Testis (tissue), 3 donors: ENCODE measurements around the gene C6orf47. TPM values are rescaled to one million over a fixed set of nuclear protein-coding genes. Genes with fewer than 3 reads are reported as not detected.

ENCODE experiments used
- DNase-seq: peaks from one replicate; pipeline ENCODE4 v3.0.0-alpha.2; 2019
- H3K27ac ChIP-seq, 2 donors: fragments of 200-600 bp; sonication (generic); one replicate each; pipeline ENCODE4 v1.5.1; 2019
- H3K27me3 ChIP-seq: fragments of 200-600 bp; sonication (generic); one replicate; pipeline ENCODE4 v1.5.1; 2019
- H3K36me3 ChIP-seq: fragments of 200-600 bp; sonication (generic); one replicate; pipeline ENCODE4 v1.5.1; 2017; ENCODE audit warnings: low read depth; ENCODE audit errors: missing control alignments
- H3K4me1 ChIP-seq: fragments of 200-600 bp; sonication (generic); one replicate; pipeline ENCODE4 v1.5.1; 2019
- H3K4me3 ChIP-seq, 2 donors: fragments of 200-600 bp; sonication (generic); one replicate each; pipeline ENCODE4 v1.5.1; 2017 to 2019
- H3K9me3 ChIP-seq: fragments of 200-600 bp; sonication (generic); one replicate; pipeline ENCODE4 v1.5.1; 2017
- POLR2A ChIP-seq: fragments of 450-650 bp; IDR thresholded peaks from one replicate; pipeline ENCODE4 v1.6.1; 2017; ENCODE audit warnings: antibody characterized with exemption, mild to moderate bottlenecking, moderate library complexity
- WGBS, 2 donors: methylation state at CpG; one replicate each; pipeline ENCODE4 v1.1.5; 2018; 5-methylcytosine and 5-hydroxymethylcytosine counted together
- intact Hi-C: fragments of 100-400 bp; cut with DNase I; formaldehyde crosslinking; loops from one replicate; pipeline ENCODE4 v1.15.1; 2023; ENCODE audit warnings: low total_unique reads
- polyA plus RNA-seq: library from polyadenylated mRNA; stranded (reverse); fragments of 350-450 nt; fragmentation: Illumina TruSeq; extraction: RNeasy Lipid Tissue Mini Kit (QIAGEN cat#74804); gene quantifications from one replicate; pipeline ENCODE4 v1.2.3, GENCODE V29; 2014; ENCODE audit warnings: low read depth, low replicate concordance; ENCODE audit not compliant: insufficient read depth
- total RNA-seq, 2 donors: library from RNA; depleted of rRNA; stranded (reverse); fragments of >200 nt; gene quantifications; one replicate each; pipeline ENCODE4 v1.2.3, GENCODE V29; 2016
- TF ChIP-seq, protein P1 (sequence below), 3 experiments: fragments of 450-650 bp in 2 of 3; fragments of 200-600 bp in 1 of 3; sonication (generic) in 1 of 3; IDR thresholded peaks; one replicate each; pipeline ENCODE4 v1.5.1; 2016 to 2019; ENCODE audit warnings: antibody characterized with exemption in 3 of 3, mild to moderate bottlenecking in 2 of 3, moderate library complexity in 1 of 3

Gene C6orf47
- total and polyA plus RNA-seq, 3 donors from 2014 or later, result 11.9 to 17.8 (median 13.9) TPM

DNA sequence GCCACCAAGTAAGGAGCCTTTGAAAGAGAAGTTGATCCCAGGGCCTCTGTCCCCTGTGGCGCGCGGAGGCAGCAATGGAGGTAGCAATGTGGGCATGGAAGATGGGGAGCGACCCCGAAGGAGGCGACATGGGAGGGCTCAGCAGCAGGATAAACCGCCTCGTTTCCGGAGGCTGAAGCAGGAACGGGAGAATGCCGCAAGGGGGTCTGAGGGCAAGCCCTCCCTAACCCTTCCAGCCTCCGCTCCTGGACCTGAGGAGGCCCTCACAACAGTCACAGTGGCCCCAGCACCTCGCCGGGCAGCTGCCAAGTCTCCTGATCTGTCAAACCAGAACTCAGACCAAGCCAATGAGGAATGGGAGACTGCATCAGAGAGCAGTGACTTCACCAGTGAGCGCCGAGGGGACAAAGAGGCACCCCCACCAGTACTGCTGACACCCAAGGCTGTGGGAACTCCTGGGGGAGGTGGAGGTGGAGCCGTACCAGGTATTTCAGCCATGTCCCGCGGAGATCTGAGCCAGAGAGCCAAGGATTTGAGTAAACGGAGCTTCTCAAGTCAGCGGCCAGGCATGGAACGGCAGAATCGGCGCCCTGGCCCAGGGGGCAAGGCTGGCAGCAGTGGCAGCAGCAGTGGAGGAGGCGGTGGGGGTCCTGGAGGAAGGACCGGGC lies 28.2 kb downstream of the C6orf47 start:
- H3K4me3 ChIP-seq, result no peak overlapping the region
- H3K9me3 ChIP-seq, result no peaks in the 10 kb centered on the region
- 82 to 91% methylated on average over 19 to 26 of the region's 26 CpGs for WGBS, 2 donors
- peaks cover 4% of the 10 kb centered on the region for H3K4me1 ChIP-seq
- H3K27ac ChIP-seq, result peak overlapping the region in 1 of 2 donors; percentile 25
- DNase-seq, result no peak
- no peaks in the 10 kb centered on the region for H3K27me3 ChIP-seq
- TF ChIP-seq POLR2A, result no peak
- TF ChIP-seq, protein P1, sequence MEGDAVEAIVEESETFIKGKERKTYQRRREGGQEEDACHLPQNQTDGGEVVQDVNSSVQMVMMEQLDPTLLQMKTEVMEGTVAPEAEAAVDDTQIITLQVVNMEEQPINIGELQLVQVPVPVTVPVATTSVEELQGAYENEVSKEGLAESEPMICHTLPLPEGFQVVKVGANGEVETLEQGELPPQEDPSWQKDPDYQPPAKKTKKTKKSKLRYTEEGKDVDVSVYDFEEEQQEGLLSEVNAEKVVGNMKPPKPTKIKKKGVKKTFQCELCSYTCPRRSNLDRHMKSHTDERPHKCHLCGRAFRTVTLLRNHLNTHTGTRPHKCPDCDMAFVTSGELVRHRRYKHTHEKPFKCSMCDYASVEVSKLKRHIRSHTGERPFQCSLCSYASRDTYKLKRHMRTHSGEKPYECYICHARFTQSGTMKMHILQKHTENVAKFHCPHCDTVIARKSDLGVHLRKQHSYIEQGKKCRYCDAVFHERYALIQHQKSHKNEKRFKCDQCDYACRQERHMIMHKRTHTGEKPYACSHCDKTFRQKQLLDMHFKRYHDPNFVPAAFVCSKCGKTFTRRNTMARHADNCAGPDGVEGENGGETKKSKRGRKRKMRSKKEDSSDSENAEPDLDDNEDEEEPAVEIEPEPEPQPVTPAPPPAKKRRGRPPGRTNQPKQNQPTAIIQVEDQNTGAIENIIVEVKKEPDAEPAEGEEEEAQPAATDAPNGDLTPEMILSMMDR (IDR thresholded peaks at IDR 0.05), result no peak
- intact Hi-C loops, result no loop called here
- peaks cover 3% of the 10 kb centered on the region for H3K36me3 ChIP-seq

- 83 to 84% methylated on average over 16 to 31 of the region's 32 CpGs for WGBS, 2 donors
- Histone ChIP-seq H3K9me3 (no peaks in the 10 kb centered on the region), H3K27me3 (no peaks in the 10 kb centered on the region), H3K4me3 (no peak overlapping the region), H3K27ac (no peak overlapping the region), H3K36me3 (peaks cover 3% of the 10 kb centered on the region), H3K4me1 (peaks cover 4% of the 10 kb centered on the region)
- TF ChIP-seq POLR2A, result no peak
- TF ChIP-seq, protein P1 (IDR thresholded peaks at IDR 0.05), result no peak
- intact Hi-C loops, result no loop called here
- no peak for DNase-seq
These were observed 28.8 kb downstream of the C6orf47 start for GRCh38 chr6:31631681-31632278.

- H3K4me1 ChIP-seq, result peaks cover 4% of the 10 kb centered on the region
- TF ChIP-seq, protein P1 (IDR thresholded peaks at IDR 0.05), result no peak
- TF ChIP-seq POLR2A, result no peak
- intact Hi-C loops, result no loop called here
- WGBS, 2 donors, result 75 to 91% methylated on average over 2 to 16 of the region's 16 CpGs
- H3K27ac ChIP-seq, result no peak overlapping the region
- DNase-seq, result no peak
- H3K4me3 ChIP-seq, result no peak overlapping the region
- peaks cover 3% of the 10 kb centered on the region for H3K36me3 ChIP-seq
- no peaks in the 10 kb centered on the region for H3K27me3 ChIP-seq
- no peaks in the 10 kb centered on the region for H3K9me3 ChIP-seq
These were observed 29.4 kb downstream of the C6orf47 start for GRCh38 chr6:31631209-31631608.

- Histone ChIP-seq H3K27ac (no peak overlapping the region), H3K4me1 (peaks cover 4% of the 10 kb centered on the region), H3K4me3 (no peak overlapping the region), H3K9me3 (no peaks in the 10 kb centered on the region), H3K27me3 (no peaks in the 10 kb centered on the region), H3K36me3 (peaks cover 3% of the 10 kb centered on the region)
- WGBS, 2 donors, result 90% methylated on average over 23 to 25 of the region's 25 CpGs
- TF ChIP-seq POLR2A, result no peak
- TF ChIP-seq, protein P1 (IDR thresholded peaks at IDR 0.05), result no peak
- DNase-seq, result no peak
- intact Hi-C loops, result no loop called here
These were observed 30.2 kb downstream of the C6orf47 start for GRCh38 chr6:31630177-31630934.
